ENCODE results near the gene ARFGAP1. TPM values are rescaled to one million over a fixed set of nuclear protein-coding genes. Genes with fewer than 3 reads are reported as not detected.
"Not testable (repeated sequence)": the region's sequence is repeated elsewhere in the genome, so short reads cannot be mapped to it uniquely, and the experiment has no call there.

The ARFGAP1 gene
- polyA plus RNA-seq, 4 donors = 58.3 to 91.1 (median 76.8) TPM

DNA sequence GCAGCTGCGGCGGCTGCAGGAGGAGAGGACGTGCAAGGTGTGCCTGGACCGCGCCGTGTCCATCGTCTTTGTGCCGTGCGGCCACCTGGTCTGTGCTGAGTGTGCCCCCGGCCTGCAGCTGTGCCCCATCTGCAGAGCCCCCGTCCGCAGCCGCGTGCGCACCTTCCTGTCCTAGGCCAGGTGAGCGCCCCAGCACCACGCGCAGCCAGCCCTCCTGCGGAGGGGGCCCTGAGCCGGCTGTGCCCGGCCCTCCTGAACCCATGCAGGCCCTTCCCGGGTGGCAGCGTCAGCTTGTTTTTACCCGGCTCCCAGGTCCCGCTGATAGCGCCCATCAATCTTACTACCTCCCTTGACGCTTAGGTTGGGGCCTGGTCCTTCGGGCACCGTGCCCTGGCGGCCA, 33.2 kb upstream of the ARFGAP1 start:
- no peak for DNase-seq (ENCODE audit: low read depth in 4 of 4, low spot score in 3 of 4)

DNA sequence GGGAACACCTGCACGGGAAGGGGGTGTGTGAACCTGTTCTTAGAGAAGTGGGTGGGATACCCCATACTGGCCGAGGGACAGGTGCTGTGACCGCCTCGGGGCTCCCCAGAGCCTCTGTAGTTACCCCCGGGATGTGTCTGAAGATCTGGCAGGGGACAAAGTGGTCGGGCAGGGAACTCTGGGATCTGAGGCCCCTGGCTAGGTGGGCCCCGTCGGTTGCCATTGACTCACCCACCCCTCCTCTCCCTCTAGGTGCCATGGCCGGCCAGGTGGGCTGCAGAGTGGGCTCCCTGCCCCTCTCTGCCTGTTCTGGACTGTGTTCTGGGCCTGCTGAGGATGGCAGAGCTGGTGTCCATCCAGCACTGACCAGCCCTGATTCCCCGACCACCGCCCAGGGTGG, 32.6 kb upstream of the ARFGAP1 start:
- no peak for DNase-seq (ENCODE audit: low read depth in 4 of 4, low spot score in 3 of 4)

GRCh38 chr20:63241272-63241671, 31.3 kb upstream of the ARFGAP1 start:
- no peak for DNase-seq (ENCODE audit: low read depth in 4 of 4, low spot score in 3 of 4)

GRCh38 chr20:63242736-63243135, 29.9 kb upstream of the ARFGAP1 start:
- no peak for DNase-seq (ENCODE audit: low read depth in 4 of 4, low spot score in 3 of 4)

DNA sequence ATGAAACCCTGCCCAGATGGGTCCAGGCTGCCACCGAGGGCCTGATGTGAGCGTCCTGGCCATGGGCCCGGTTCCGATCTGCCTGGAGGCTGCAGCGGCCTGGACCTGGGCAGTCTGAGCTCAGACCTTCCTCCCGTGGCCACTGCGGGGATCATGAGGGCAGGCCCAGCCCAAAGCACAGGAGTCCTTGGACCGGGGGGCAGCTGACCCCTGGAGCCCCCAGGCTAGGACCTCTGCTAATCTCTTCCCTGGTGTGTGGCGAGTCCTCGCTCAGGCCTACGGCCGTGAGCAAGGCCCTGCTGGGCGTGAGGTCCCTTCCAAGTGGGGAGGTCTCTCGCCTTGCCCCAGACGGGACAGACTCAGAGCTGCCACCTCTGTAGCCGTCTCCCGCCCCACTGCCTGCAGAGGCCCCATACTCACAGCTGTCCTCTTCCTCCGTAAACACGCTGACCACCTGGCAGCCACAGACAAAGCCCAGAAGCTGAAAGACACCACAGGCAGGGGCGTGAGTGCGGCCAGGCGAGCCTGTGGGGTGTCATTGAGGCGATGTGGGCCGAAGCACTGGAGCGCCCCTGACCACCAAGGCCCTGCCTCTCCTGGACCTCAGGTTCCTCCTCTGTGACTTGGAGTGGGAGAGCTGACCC, 28.9 kb upstream of the ARFGAP1 start:
- DNase-seq (ENCODE audit: low read depth in 4 of 4, low spot score in 3 of 4) = no peak

DNA sequence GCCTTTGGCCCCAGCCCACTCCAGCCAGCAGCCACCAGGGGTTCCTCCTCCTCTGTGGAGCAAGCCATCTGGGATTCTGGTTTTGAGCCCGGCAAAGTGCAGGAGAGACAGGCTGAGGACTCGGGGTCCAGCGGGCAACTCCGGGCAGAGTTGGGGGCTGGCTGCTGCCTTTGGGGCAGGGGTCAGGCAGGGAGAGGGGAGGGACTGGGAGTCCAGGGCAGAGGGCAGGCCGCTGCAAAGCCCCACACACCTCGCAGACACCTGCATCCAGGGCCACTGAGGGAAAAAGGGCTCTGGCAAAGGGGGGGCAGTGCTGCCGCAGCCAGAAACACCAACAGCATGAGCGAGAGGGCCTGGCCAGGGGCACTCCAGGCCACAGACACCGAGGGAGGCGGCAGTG, 28.1 kb upstream of the ARFGAP1 start:
- DNase-seq (ENCODE audit: low read depth in 4 of 4, low spot score in 3 of 4) = no peak

DNA sequence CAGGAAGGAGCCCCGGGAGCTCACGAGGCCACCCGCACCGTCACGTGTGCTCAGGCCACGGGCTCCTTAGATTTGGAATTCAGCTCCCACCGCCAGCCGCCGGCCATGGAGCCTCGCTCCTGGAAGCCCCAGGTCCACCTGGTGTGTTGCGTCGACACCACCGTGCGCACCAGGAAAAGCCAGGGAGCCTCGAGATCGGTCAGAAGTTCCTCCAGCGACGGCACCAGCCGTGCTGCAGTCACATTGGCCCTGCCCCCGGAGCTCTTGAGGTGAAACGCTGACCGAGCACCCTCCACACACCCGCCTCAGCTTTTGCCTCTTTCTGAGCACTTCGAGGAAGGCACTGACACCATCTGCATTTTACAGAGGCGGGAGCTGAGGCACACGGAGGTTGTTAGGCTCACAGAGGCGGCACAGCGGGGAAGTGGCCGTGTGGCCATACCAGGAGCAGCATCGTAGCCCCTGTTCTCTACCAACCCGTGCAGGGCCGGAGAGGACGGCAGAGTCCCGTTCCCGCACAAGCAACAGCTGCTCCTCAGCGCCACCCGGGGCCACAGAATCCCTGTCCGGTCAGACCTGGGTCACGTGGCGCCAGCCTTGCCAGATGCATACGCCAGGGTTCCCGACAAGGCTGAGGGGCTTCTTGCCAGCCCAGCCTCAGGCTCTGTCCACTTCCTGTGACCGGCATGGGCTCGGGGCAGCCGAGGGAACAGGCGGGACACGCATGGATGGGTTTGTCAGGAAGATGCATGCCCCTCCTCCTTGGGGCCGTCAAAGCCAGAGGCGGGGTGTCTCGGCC, 25.9 kb upstream of the ARFGAP1 start:
- DNase-seq (ENCODE audit: low read depth in 4 of 4, low spot score in 3 of 4) = no peak

DNA sequence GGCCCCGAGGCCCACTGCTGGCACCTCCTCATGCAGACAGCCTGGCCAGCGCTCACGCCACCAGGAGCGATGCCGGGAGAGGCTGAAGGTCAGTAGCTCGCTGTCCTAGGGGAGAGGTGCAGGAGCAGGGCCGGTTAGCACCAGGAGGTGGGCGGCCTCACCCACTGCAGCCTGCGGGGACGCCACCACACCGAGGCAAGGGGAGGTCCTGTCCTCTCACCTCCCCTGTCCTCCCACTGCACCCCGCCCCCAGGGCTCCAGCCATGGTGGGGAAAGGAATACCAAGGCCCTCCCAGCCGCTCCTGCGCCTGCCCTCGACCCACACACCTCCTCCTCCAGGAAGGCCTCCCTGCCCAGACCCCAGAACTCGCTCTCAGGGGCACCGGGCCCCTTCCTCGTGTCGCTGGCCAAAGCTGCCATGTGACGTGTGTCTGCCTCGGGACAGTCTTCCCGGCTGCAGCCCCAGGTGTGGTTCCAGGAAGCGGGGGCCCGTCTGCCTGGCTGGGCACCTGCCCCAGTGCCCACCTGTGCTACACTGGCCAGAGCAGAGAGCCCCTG, 24.9 kb upstream of the ARFGAP1 start:
- DNase-seq (ENCODE audit: low read depth in 4 of 4, low spot score in 3 of 4) = no peak

DNA sequence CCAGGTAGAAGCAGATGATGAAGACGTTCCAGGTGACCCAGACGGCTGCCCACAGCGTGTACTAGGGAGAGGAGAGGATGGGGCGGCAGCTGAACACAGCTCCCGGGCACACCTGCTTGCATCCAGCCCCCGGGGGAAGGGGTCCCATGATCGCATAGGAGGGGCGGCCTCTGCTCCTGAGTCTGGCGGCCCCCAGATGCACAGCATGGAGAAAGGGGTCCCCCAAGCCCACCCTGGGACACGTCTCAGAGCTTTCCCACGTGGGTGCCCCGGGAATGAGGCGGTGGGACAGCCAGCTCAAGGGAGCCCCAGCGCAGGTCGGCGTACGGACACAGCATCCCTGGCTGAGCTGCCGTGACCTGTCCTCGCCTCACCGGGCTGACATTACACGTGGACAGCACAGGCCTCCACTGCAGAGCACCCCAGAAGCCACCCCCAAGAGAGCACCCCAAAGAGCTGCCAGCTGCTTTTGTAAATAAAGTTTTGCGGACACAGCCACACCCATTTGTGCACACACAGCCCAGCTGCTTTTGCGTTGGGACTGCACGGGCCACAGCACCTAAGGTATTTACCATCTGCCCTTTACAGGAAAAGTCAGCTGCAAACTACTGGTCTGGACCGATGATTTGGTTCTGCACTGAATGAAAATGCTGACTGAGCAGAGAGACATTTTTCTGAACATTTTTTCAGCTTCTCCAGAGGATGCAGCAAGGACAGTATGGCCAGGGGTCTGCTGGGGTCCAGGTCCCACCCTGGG, 23.6 kb upstream of the ARFGAP1 start:
- no peak for DNase-seq (ENCODE audit: low read depth in 4 of 4, low spot score in 3 of 4)

DNA sequence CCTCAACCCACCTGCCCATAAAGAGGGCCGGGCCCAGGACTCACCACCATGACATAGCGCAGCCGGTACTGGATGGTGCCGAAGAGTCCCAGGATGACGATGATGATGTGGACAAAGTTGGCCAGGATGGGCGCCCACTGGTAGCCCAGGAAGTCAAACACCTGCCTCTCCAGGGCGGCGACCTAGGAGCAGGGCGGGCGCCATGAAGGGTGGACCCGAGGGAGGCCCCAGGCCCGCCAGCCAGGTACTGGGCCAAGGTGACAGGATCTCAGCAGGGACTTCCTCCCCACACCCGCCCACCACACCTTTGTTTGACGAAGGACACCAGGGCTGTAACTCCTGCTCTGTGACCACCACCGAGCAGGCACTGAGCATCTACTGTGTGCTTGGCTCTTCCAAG, 22.7 kb upstream of the ARFGAP1 start:
- no peak for DNase-seq (ENCODE audit: low read depth in 4 of 4, low spot score in 3 of 4)

DNA sequence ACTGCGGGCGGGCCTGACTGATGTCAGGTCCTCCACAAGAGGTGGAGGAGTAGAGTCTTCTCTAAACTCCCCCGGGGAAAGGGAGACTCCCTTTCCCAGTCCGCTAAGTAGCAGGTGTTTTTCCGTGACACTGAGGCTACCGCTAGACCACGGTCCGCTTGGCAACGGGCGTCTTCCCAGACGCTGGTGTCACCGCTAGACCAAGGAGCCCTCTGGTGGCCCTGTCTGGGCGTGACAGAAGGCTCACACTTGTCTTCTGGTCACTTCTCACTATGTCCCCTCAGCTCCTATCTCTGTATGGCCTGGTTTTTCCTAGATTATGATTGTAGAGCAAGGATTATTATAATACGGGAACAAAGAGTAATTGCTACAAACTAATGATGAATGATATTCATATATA, 21.3 kb upstream of the ARFGAP1 start:
- DNase-seq (ENCODE audit: low read depth in 4 of 4, low spot score in 3 of 4) = not testable (repeated sequence)

DNA sequence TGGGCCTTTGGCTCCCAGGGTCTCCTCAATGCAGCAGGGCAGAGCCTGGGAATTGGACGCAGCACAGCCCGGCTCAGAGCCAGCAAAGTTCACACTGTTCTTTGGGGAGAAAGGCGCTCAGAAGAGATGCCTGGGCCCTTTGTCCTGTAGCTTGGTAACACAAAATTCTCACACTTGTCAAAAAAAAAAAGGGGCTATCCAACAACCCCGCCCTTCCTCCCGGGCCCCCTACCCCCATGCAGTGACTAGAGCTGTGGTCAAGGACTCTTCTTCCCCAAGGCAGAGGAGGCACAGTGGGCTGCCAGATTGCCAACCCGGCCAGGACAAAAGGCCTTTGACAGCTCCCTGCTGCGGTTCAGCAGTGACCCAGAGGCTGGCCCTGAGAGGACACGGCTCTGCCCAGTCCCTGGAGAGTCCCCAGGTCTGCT, 20.3 kb upstream of the ARFGAP1 start:
- no peak for DNase-seq (ENCODE audit: low read depth in 4 of 4, low spot score in 3 of 4)

- DNase-seq (ENCODE audit: low read depth in 4 of 4, low spot score in 3 of 4) = no peak
Observed at GRCh38 chr20:63253065-63253437, 19.6 kb upstream of the ARFGAP1 start.

DNA sequence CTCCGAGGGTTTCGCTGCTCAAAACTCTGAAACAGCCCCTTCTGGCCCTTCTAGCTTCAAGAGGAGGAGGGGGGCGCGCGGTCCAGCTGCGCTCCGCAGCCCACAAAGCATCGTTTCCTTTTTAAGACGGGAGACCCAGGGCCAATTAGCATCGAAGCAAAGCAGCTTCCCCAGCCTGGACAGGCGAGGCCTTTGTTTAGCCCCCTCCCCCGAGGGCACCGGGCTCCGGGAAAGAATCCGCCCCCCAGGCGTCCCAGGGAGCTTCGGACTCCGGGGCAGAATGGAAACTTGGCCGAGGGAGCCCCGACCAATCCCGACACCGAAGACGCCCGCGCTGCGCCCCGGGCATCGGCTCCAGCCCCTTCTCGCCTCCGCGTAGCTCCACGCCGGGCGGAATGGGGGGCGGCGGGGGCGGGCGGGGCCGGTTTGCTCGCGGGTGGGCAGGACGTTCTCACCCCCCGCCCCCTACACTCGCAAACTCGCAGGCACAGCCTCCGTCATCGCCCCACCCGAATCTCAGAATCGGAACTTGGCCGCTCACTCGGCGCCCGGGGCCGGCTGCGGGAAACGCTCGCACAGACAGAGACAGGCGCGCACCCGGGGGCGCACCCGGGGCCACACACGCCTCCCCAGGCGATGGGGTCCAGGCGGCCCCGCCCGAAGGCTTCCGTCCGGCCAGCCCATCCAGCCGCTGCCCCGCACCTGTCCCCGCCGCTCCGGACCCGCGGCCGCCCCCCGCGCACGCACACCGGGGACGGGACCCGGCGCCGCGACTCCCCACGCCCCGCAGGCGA, 19.0 kb upstream of the ARFGAP1 start:
- DNase-seq (ENCODE audit: low read depth in 4 of 4, low spot score in 3 of 4) = no peak

GRCh38 chr20:63254232-63254605, 18.4 kb upstream of the ARFGAP1 start, which contains the start of gene NKAIN4:
Gene NKAIN4, minus strand, starts transcription at chr20:63254463. Its CDS starts 13 bp downstream, at chr20:63254450.
- DNase-seq (ENCODE audit: low read depth in 4 of 4, low spot score in 3 of 4) = no peak

DNA sequence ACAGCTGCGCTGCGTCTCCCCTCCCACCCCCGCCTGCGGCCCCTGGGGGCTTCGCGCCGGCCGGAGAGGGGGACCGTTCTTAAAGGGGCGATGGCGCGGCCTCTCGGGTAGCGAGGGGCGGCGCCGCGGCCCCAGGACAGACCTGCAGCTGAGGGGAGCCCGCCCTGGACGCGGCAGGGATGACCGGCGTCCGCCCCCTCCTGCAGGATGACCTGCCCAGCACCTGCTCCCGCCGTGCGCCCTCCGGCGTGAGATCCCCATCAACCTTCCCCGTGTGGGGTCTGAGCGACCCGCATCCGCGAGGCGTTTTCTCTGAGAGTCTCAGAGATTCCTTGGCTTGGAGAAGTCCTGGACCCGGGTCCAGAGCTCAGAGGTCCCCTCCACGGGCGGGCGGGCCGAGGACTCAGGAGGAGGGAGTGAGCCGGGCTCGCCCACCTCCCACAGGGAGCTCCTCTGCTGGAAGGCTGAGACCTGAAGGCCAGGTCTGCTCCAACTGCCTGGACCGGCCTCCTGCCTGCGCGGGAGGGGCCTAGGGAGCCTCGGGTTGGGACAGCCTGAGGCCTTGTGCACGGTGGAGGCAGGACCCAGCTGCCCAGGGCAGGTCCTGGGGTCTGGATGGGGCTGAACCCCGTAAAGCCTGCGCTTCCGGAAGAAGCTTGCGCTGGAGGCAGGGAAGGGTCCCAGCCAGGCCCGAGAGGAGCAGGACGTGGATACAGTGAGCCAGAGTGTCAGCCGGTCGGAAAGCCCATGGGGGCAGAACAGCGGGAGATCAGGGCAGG, 17.8 kb upstream of the ARFGAP1 start:
- no peak for DNase-seq (ENCODE audit: low read depth in 4 of 4, low spot score in 3 of 4)

DNA sequence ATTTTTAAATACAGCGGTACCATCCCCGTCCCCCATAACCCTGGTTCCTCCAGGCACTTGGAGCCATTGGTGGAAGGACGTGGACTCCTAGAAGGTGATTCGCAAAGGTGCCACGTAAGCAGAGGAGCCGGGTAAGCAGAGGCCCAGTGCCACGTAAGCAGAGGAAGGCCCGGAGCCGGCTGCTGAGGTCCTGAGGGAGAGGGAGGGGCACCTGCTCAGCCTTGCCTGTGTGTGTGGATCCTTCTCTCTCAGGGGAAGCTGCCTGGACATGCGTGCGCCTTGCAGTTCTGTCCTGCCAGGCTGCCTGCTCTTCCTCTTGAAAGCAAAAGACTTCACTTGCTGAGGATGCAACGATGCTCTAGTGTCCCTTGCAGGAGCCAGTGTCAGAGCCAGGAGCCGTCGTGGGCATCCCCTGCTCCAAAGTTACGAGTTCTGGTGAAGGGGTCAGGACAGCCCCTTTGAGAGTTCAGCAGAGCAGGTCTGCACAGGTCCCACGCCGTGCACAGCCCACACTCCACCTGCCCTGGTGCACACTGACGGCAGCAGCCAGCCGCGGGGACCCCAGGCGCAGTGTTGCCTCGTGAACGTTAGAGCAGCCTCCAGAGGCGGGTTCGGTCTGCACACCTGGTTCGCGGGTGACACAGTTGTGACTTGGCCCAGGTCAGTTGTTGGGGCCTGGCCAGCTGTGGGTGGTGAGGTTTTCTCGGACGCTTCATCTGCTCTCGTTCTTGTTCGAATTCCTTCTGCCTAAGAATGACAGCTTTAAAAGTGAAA, 16.5 kb upstream of the ARFGAP1 start:
- no peak for DNase-seq (ENCODE audit: low read depth in 4 of 4, low spot score in 3 of 4)

DNA sequence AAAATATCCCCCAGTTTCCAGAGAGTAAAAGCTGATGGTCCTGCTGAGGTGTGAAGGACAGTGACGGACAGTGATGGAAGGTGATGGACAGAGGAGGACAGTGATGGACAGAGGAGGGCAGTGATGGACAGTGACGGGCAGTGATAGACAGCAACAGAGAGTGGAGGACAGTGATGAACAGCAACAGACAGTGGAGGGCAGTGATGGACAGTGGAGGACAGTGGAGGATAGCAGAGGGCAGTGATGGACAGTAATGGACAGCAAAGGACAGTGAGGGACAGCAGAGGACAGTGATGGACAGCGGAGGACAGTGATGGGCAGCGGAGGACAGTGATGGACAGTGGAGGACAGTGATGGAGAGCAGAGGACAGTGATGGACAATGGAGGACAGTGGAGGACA, 15.7 kb upstream of the ARFGAP1 start:
- no peak for DNase-seq (ENCODE audit: low read depth in 4 of 4, low spot score in 3 of 4)

GRCh38 chr20:63257629-63258028, 15.0 kb upstream of the ARFGAP1 start:
- no peak for DNase-seq (ENCODE audit: low read depth in 4 of 4, low spot score in 3 of 4)

Data from left renal pelvis (tissue), 4 donors.